ENCODE results near the gene CHAT. TPM values are rescaled to one million over a fixed set of nuclear protein-coding genes. Genes with fewer than 3 reads are reported as not detected.

Gene CHAT
- total RNA-seq, 1 donor = not detected

DNA sequence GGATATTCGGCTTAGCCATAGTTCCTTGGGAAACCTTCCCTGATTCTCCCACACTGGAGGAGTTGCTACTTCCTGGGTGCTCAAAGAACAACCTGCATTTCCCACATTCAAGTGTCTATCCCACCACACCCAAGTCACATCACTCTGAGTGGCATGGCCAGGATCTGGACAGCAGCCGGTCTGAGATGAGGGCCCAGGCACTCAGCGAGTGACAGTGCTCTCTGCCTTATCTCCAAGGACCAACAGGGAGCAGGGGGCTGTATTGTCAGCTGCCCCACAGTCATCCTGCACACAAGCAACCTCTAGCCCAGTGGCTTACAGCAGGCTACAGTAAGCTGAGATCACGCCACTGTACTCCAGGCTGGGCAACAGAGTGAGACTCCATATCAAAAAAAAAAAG, 19.8 kb upstream of the CHAT start:
- H3K27me3 ChIP-seq (ENCODE audit: insufficient read depth, low read length) = peaks cover 4% of the 10 kb centered on the region
- H3K4me3 ChIP-seq (ENCODE audit: low read length) = no peak overlapping the region

DNA sequence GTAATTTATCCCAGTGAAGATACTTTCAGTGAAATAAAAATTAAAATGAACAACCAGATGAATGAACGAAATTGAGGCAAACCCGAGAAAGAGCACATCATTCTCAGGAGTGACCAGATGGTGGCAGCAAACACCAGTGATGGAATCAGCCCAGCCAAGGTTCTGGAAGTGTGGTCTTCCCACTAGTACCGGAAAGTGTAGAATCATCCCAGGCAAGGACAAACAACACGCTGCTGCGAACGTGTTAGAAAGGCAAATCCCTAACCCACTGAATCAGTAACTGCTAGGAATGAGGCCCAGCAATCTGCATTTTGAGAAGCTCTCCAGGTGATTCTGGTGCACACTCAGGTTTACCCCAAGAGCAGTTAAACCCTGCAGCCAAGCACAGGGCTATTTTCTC, 19.2 kb upstream of the CHAT start:
- H3K4me1 ChIP-seq (ENCODE audit: insufficient read depth, low read length) = no peaks in the 10 kb centered on the region
- H3K27me3 ChIP-seq (ENCODE audit: insufficient read depth, low read length) = peaks cover 4% of the 10 kb centered on the region
- no peak overlapping the region for H3K4me3 ChIP-seq (ENCODE audit: low read length)
- H3K9me3 ChIP-seq (ENCODE audit: low read depth, low read length) = no peaks in the 10 kb centered on the region

More for the DNA sequence above, 19.8 kb upstream of the CHAT start:
- Histone ChIP-seq H3K4me1 (ENCODE audit: insufficient read depth, low read length) (no peaks in the 10 kb centered on the region), H3K9me3 (ENCODE audit: low read depth, low read length) (no peaks in the 10 kb centered on the region)

DNA sequence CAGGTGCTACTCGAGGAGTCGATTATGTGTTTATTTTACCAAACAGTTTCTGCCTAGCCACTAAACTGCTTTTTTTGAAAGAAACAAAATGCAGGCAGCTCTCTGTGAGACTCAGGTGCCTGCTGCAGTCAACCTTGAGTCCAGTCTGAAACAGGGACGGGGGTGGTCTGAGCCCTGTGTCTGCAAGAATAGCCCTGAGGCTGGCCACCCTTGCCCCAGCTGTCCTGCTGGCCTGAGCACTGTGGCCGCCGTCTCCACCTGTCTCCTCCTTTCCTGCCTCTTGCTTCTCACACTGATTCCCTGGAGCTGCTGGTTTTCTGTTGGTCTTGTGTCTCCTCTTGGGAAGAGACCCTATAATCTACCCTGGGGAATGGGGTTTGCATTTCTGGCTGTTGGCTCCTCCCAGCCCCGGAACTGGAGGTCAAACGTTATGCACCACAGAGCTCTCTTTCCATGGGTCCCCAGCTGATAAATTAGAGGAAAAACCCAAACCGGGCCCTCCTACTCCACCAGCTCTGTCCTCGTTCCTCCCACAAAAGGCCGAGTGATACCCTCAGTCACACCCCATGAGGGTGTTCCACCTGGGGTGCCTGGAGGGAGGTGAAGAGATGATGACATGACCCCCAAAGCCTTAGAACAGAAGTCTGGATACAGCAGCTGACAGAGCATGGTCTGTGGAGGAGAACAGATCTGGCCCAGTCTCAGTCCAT, 18.7 kb upstream of the CHAT start:
- Histone ChIP-seq H3K27me3 (ENCODE audit: insufficient read depth, low read length) (peaks cover 4% of the 10 kb centered on the region), H3K4me3 (ENCODE audit: low read length) (no peak overlapping the region), H3K4me1 (ENCODE audit: insufficient read depth, low read length) (no peaks in the 10 kb centered on the region), H3K9me3 (ENCODE audit: low read depth, low read length) (no peaks in the 10 kb centered on the region)

DNA sequence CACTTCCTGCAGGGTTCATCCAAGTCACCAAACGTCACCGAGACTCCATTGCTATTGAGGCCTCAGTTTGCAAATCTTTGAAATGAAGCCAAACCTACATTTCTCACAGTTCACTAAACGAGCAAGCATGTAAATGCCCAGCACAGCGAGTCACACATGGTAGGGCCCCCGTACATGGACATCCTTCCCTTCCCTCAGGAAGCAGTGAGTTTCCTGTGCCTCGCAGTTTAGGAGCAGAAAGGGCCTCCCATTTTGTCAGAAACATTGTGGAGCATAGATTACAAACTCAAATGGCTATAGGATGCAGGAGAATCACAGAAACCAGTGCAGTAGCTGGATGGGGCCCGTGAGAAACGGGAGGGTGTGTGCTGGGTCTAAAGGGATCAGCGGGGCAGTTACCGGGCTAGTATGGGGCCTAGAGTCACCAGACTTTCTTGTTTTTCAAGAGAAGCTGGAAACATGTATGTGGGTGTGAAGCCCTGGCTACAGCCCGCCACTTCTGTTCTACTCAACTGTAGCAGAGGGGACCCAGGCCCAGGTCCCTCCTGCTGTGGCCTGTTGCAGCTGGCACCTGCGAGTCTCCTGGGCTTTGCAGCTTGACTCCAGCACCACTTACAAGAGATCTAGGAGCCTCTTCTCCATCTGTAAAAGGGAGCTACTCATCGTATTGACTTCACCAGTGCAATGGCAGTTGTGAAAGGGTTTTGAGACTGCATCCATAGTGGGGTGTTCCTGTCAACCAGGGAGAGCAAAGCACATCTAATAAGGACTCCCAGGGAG, 17.9 kb upstream of the CHAT start:
- peaks cover 4% of the 10 kb centered on the region for H3K27me3 ChIP-seq (ENCODE audit: insufficient read depth, low read length)
- no peaks in the 10 kb centered on the region for H3K4me1 ChIP-seq (ENCODE audit: insufficient read depth, low read length)
- H3K9me3 ChIP-seq (ENCODE audit: low read depth, low read length) = no peaks in the 10 kb centered on the region
- H3K4me3 ChIP-seq (ENCODE audit: low read length) = no peak overlapping the region

DNA sequence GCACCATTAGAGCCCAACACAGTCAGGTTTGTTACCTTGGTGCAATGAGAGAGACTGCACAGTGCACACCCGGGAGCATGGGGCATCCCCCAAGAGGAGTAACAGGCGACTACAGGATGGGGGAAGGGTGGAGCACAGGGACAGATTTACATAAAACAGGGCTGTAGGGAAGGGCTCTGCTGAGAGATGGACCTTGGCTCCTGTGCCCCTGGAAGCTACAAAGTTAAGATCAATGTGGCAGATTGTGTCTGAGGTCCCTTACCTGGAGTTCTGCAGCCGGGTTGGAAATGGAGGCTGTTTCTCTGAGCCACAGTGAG, 17.4 kb upstream of the CHAT start:
- H3K4me3 ChIP-seq (ENCODE audit: low read length) = no peak overlapping the region
- peaks cover 2% of the 10 kb centered on the region for H3K27me3 ChIP-seq (ENCODE audit: insufficient read depth, low read length)
- no peaks in the 10 kb centered on the region for H3K4me1 ChIP-seq (ENCODE audit: insufficient read depth, low read length)
- H3K9me3 ChIP-seq (ENCODE audit: low read depth, low read length) = no peaks in the 10 kb centered on the region

DNA sequence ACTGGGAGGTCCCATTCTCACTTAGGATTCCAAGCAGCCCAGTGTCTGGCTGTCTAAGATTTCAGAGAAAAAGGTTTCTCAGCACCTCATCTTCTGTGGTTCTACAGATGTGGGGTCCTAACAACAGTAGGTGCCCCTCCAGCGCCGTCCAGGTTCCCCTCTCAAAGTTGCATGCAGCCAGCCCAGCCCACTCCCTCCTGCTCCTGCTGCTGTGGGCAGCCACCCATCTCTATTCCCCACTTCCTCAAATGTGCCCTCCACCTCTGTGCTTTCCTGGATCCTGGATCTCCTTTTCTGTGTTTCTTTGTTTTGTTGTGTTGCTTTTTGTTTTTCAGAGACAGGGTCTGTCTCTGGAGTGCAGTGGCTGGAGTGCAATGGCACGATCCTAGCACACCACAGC, 17.0 kb upstream of the CHAT start:
- no peak overlapping the region for H3K4me3 ChIP-seq (ENCODE audit: low read length)
- H3K4me1 ChIP-seq (ENCODE audit: insufficient read depth, low read length) = no peaks in the 10 kb centered on the region
- H3K9me3 ChIP-seq (ENCODE audit: low read depth, low read length) = no peaks in the 10 kb centered on the region
- H3K27me3 ChIP-seq (ENCODE audit: insufficient read depth, low read length) = no peaks in the 10 kb centered on the region

DNA sequence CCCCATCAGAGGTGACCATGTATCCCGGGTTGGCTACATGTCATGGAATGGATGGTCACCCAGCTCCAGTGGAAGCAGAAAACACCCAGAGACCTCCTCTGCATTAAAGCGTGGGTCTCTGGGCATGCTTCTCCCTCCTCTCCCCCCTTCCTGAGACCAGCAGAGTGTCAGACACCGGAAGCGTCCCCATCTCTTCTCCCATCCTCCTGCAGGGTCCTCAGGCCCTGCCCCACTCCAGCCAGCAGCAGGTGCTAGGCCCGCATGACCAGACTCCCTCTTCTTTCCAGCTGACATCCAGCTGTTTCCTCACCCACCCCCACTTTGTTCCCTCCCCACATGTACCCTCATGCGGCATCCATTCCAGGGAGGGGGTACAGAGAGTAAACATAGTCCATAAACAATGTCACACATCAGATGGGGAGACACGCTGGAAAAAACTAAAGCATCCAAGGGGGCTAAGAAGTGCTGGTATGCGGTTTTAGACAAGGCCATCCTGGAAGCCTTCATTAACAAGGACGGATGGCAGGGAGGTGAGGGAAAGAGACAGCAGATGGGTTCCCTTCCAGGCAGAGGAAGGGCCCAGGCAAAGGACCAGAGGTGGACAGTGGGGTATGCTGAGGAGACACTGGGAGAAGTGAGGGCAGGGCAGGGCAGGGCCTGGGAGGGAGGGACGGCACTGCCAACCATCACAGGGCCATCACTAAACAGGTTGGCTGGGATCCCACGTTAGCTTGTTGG, 16.2 kb upstream of the CHAT start:
- Histone ChIP-seq H3K9me3 (ENCODE audit: low read depth, low read length) (no peaks in the 10 kb centered on the region), H3K27me3 (ENCODE audit: insufficient read depth, low read length) (no peaks in the 10 kb centered on the region), H3K4me1 (ENCODE audit: insufficient read depth, low read length) (no peaks in the 10 kb centered on the region), H3K4me3 (ENCODE audit: low read length) (no peak overlapping the region)

DNA sequence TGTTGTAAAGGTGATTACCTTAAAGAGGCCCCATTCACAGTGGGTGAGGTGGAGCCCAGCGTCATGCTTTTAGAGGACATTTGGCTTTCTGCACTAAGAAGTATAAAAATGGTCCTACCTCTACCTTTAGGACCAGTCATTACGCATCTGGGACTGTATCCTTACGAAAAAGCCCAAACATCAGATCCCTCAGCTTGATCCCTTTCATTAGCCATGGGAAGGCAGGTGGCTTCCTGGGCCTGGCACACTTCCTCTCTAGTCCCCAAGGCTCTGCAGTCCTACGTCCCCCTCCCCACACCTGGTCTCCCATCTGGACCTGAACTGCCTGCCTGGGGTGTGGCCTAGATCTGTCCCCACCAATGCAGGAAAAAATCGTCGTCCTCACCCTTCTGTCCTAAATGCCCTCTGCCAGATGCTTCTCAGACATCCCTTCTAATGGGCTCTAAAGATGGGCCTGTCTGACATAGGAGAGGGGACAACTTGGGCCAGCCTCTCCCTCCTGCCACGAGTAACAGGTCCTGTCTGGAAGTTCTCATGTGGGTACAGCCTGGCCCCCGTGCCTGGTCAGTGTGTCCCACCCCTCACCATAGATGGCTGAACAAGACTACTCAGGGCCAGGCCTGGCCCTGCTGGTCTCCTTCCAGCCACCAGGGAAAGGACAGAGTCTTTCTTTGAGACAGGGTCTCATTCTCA, 15.5 kb upstream of the CHAT start:
- Histone ChIP-seq H3K9me3 (ENCODE audit: low read depth, low read length) (no peaks in the 10 kb centered on the region), H3K4me1 (ENCODE audit: insufficient read depth, low read length) (no peaks in the 10 kb centered on the region), H3K4me3 (ENCODE audit: low read length) (no peak overlapping the region), H3K27me3 (ENCODE audit: insufficient read depth, low read length) (no peaks in the 10 kb centered on the region)

DNA sequence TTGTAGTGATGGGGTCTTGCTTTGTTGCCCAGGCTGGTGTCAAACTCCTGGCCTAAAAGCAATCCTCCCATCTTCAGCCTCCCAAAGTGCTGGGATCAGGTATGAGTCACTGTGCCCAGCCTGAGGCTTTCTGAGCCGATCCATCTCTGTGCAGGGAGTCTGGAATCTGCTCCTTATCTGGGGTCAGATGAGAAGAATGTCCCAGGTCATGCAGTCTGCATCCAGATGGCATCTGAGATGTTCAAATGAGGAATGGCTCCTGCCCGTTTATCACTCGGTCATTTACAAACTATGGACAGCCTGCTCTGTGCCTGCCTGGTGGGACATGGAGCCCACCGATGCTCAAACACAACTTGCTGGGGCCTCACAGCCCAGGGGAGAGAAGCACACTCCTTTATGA, 14.9 kb upstream of the CHAT start:
- Histone ChIP-seq H3K4me3 (ENCODE audit: low read length) (no peak overlapping the region), H3K4me1 (ENCODE audit: insufficient read depth, low read length) (no peaks in the 10 kb centered on the region), H3K27me3 (ENCODE audit: insufficient read depth, low read length) (no peaks in the 10 kb centered on the region), H3K9me3 (ENCODE audit: low read depth, low read length) (no peaks in the 10 kb centered on the region)

DNA sequence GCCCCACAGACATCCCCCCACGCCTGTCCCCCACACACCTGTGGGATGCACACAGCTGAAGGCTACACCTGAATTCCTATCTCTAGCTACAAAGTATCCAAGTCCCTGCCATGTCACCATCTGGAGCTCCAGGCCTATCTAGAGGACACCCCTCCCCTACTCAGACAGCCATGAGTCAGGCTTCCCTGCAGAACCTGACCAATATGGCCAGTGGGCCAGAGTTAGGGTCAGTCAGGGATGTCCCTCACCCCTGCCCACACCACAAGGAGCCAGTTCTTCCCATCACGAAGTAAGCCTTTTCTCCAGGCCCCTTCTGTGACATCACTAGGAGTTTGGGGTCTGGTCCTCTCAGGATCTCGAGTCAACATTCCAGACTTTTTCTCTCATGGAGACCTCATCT, 14.3 kb upstream of the CHAT start:
- no peak overlapping the region for H3K4me3 ChIP-seq (ENCODE audit: low read length)
- H3K4me1 ChIP-seq (ENCODE audit: insufficient read depth, low read length) = no peaks in the 10 kb centered on the region
- no peaks in the 10 kb centered on the region for H3K27me3 ChIP-seq (ENCODE audit: insufficient read depth, low read length)
- no peaks in the 10 kb centered on the region for H3K9me3 ChIP-seq (ENCODE audit: low read depth, low read length)

DNA sequence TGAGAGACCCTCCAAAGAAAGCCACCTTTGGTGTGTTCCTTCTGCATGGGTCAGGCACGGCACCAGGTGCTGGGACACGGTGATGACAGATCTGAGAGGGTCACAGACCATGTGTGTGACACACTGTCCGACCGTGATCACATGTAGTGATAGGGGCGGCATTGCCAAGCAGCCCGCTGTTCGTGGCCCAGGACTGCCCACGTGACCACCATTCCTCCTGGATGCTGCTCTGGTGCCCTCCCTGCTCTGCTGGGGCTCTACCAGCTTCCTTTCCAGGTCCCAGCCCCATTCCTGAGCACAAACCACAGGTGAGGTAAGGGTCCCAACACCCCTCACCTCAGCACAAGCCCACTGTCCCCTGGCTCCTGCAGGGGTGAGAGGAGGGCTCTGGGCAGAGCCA, 13.8 kb upstream of the CHAT start:
- Histone ChIP-seq H3K9me3 (ENCODE audit: low read depth, low read length) (no peaks in the 10 kb centered on the region), H3K4me1 (ENCODE audit: insufficient read depth, low read length) (no peaks in the 10 kb centered on the region), H3K27me3 (ENCODE audit: insufficient read depth, low read length) (no peaks in the 10 kb centered on the region), H3K4me3 (ENCODE audit: low read length) (no peak overlapping the region)

DNA sequence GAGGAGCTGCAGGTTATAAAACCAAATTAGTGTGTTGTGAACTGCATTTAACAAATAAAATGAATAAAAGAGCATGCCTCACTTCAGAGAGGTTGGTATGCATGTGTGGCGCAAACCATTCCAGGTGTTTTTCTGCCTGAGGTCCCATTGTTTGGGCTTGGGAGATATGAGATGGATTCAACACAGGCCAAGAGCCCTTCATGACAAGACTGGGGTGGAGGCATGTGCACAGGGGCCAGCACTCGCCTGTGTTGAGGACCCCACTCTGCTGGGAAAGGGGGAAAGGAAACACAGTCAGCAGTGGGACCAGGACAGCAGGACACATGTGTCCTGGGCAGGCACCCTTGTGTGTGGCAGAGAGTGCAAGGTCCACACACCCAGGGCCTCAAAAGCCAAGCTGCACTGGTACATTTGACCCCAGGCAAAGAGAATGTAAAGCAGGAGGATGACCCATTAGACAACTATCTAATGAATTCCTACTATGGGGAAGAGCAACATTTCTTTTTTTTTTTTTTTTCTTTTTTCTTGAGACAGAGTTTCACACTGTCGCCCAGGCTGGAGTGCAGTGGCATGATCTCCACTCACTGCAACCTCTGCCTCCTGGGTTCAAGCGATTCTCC, 12.9 kb upstream of the CHAT start:
- H3K4me1 ChIP-seq (ENCODE audit: insufficient read depth, low read length) = no peaks in the 10 kb centered on the region
- H3K27me3 ChIP-seq (ENCODE audit: insufficient read depth, low read length) = no peaks in the 10 kb centered on the region
- H3K4me3 ChIP-seq (ENCODE audit: low read length) = no peak overlapping the region
- H3K9me3 ChIP-seq (ENCODE audit: low read depth, low read length) = no peaks in the 10 kb centered on the region

DNA sequence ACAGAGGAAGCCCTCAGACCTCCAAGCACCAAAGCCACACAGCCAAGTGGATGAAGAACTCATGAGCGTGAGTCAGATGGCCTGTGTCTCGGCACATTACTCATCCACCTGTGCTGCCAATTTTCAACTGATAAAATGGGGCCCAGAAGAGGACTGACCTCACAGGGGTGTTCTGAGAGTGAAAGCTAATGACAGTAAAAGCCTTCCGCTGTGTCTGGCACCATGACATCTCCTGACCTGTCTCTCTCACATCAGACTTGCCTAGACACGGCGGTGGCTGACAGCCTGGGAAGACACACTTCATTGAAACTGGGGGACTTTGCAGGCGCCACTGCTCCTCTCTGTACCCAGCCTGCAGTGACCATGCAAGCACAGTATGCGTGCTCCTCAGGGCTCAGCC, 12.0 kb upstream of the CHAT start:
- Histone ChIP-seq H3K9me3 (ENCODE audit: low read depth, low read length) (no peaks in the 10 kb centered on the region), H3K4me3 (ENCODE audit: low read length) (no peak overlapping the region)

DNA sequence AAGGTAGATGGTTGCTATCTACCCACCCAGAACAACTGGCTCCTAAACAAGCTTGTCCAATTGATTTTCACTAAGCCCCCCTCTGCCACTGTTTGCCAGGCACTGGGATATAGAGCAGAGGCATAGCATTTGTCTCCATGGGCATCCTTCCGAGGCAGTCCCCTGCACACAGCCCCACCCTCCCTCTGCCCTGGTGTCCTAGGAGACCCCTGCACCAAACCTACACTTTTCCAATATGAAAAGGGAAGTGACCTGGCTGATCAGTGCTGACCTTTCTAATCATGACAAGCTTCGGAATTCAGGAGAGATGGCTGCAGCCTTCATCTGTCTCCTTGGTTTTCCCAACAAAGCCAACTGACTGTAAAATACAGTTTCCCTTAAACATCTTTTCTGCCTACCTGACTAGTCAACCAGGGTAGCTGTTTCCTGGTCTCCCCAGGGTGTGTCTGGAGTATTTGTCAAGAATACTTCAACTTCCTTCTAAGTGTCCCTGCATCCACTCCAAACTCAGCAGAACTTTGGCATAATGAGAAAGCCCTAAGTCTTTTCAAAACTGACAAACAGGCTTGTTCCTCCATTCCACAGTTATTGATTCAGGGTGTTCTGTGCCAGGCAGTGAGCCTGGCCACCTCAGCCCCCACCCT, 11.3 kb upstream of the CHAT start:
- Histone ChIP-seq H3K27me3 (ENCODE audit: insufficient read depth, low read length) (peaks cover 3% of the 10 kb centered on the region), H3K9me3 (ENCODE audit: low read depth, low read length) (no peaks in the 10 kb centered on the region), H3K4me1 (ENCODE audit: insufficient read depth, low read length) (no peaks in the 10 kb centered on the region), H3K4me3 (ENCODE audit: low read length) (no peak overlapping the region)

More for the DNA sequence above, 12.0 kb upstream of the CHAT start:
- Histone ChIP-seq H3K4me1 (ENCODE audit: insufficient read depth, low read length) (no peaks in the 10 kb centered on the region), H3K27me3 (ENCODE audit: insufficient read depth, low read length) (no peaks in the 10 kb centered on the region)
